Neural cell (in vitro differentiated cells): ENCODE results near the gene RASA1. TPM values are rescaled to one million over a fixed set of nuclear protein-coding genes. Genes with fewer than 3 reads are reported as not detected.

Source experiments
- H2AFZ ChIP-seq: fragments of 200-600, 300-800 bp; sonication (generic), shearing (Covaris generic); 2 replicates; pipeline ENCODE4 v1.6.0; 2014; ENCODE audit warnings: low read depth, mild to moderate bottlenecking, antibody characterized with exemption, low read length, moderate library complexity
- H3F3A ChIP-seq: fragments of 200-600 bp; shearing (Covaris generic); 2 replicates; pipeline ENCODE4 v1.6.1; 2016; ENCODE audit warnings: mild to moderate bottlenecking, moderate library complexity, mixed read lengths, antibody characterized with exemption, low read length; ENCODE audit not compliant: insufficient read depth, poor library complexity, severe bottlenecking
- H3K27ac ChIP-seq: fragments of 200-600, 300-800 bp; sonication (generic), shearing (Covaris generic); 2 replicates; pipeline ENCODE4 v1.5.1; 2014; ENCODE audit warnings: mild to moderate bottlenecking, low read length, moderate library complexity
- H3K27me3 ChIP-seq: fragments of 300-800, 200-600 bp; sonication (generic), shearing (Covaris generic); 2 replicates; pipeline ENCODE4 v1.6.0; 2014; ENCODE audit warnings: mild to moderate bottlenecking, low read depth, low read length, moderate library complexity; ENCODE audit not compliant: insufficient read depth
- H3K36me3 ChIP-seq: fragments of 300-800, 200-600 bp; sonication (generic), shearing (Covaris generic); 2 replicates; pipeline ENCODE4 v1.5.1; 2014; ENCODE audit warnings: mild to moderate bottlenecking, antibody characterized with exemption, low read length, moderate library complexity; ENCODE audit not compliant: insufficient read depth
- H3K4me2 ChIP-seq: fragments of 300-800, 200-600 bp; sonication (generic), shearing (Covaris generic); 2 replicates; pipeline ENCODE4 v1.6.0; 2014; ENCODE audit warnings: mild to moderate bottlenecking, low read length
- H3K4me3 ChIP-seq: fragments of 300-800, 200-600 bp; sonication (generic), shearing (Covaris generic); 2 replicates; pipeline ENCODE4 v1.5.1; 2014; ENCODE audit warnings: mild to moderate bottlenecking, low read length, moderate library complexity
- H3K79me2 ChIP-seq: fragments of 200-600 bp; shearing (Covaris generic); replicated peaks from 2 replicates; pipeline ENCODE4 v1.6.0; 2014; ENCODE audit warnings: mild to moderate bottlenecking, low read length, moderate library complexity; ENCODE audit not compliant: insufficient read depth
- H3K9ac ChIP-seq: fragments of 300-800, 200-600 bp; sonication (generic), shearing (Covaris generic); 2 replicates; pipeline ENCODE4 v1.6.1; 2016; ENCODE audit warnings: mild to moderate bottlenecking, low read length, mixed read lengths
- H3K9me2 ChIP-seq: fragments of 200-600 bp; shearing (Covaris generic); 2 replicates; pipeline ENCODE4 v1.6.1; 2016; ENCODE audit warnings: mild to moderate bottlenecking, low read length, mixed read lengths; ENCODE audit not compliant: insufficient read depth
- H3K9me3 ChIP-seq: fragments of 200-600, 300-800 bp; sonication (generic), shearing (Covaris generic); 2 replicates; pipeline ENCODE4 v1.6.1; 2016; ENCODE audit warnings: mild to moderate bottlenecking, mixed run types, low read length, moderate library complexity, mixed read lengths
- H4K20me1 ChIP-seq: fragments of 200-600 bp; shearing (Covaris generic); 2 replicates; pipeline ENCODE4 v1.6.1; 2016; ENCODE audit warnings: mild to moderate bottlenecking, mixed run types; ENCODE audit not compliant: insufficient read depth
- CTCF ChIP-seq: fragments of 450-650 bp; IDR thresholded peaks from 2 replicates; pipeline ENCODE4 v1.5.1; 2014; ENCODE audit warnings: antibody characterized with exemption, mild to moderate bottlenecking, moderate library complexity; ENCODE audit not compliant: poor library complexity, severe bottlenecking
- EP300 ChIP-seq: fragments of 450-650 bp; conservative IDR thresholded peaks from 2 replicates; pipeline ENCODE4 v1.6.1; 2014; ENCODE audit warnings: antibody characterized with exemption, mild to moderate bottlenecking, moderate library complexity; ENCODE audit not compliant: poor library complexity, severe bottlenecking
- EZH2 ChIP-seq: fragments of 200-600, 300-800 bp; shearing (Covaris generic), sonication (generic); IDR thresholded peaks from 2 replicates; pipeline ENCODE4 v1.6.1; 2014; ENCODE audit warnings: antibody characterized with exemption, low read length, borderline replicate concordance, mild to moderate bottlenecking; ENCODE audit not compliant: insufficient read depth, poor library complexity, severe bottlenecking
- MXI1 ChIP-seq: fragments of 450-650 bp; conservative IDR thresholded peaks from 2 replicates; pipeline ENCODE4 v1.6.1; 2014; ENCODE audit warnings: antibody characterized with exemption, mild to moderate bottlenecking; ENCODE audit not compliant: poor library complexity, severe bottlenecking
- POLR2AphosphoS5 ChIP-seq: IDR thresholded peaks from 2 replicates; pipeline ENCODE4 v1.6.1; 2012
- RAD21 ChIP-seq: fragments of 450-650 bp; conservative IDR thresholded peaks from 2 replicates; pipeline ENCODE4 v1.6.1; 2014; ENCODE audit warnings: antibody characterized with exemption, mild to moderate bottlenecking, moderate library complexity
- REST ChIP-seq: IDR thresholded peaks from 2 replicates; pipeline ENCODE4 v1.6.1; 2012; ENCODE audit warnings: borderline replicate concordance
- SMC3 ChIP-seq: fragments of 450-650 bp; conservative IDR thresholded peaks from 2 replicates; pipeline ENCODE4 v1.6.1; 2014; ENCODE audit warnings: antibody characterized with exemption, mild to moderate bottlenecking, moderate library complexity; ENCODE audit not compliant: poor library complexity
- TAF1 ChIP-seq: IDR thresholded peaks from 2 replicates; pipeline ENCODE4 v1.6.1; 2012; ENCODE audit warnings: low read depth
- polyA plus RNA-seq: library from polyadenylated mRNA; depleted of rRNA; stranded (reverse); fragments of >200 nt; gene quantifications from 2 replicates; pipeline ENCODE4 v1.2.3, GENCODE V29; 2014

Gene RASA1
- polyA plus RNA-seq, 1 donor from 2014 or later = 72.8 TPM

DNA sequence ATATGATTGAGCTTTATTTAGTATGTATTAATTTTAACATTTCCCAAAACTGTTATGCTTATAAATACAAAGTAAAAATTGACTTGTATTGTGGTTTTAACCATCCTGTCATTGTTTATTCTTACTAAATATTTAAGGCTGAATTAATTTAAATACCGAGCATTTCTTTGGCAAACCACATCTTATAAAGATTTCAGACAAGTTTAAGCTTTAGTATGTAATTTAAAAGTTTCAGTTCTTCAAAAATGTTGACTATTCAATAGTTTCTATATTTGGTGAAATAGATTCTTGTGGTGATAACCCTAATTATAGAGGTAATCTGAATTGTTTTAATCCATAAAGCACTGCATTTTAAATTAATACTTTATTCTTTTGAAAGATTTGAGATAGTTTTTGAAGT, 79.6 kb downstream of the RASA1 start:
- Histone ChIP-seq H3F3A (no peaks in the 10 kb centered on the region), H2AFZ (no peak overlapping the region), H3K9me3 (no peaks in the 10 kb centered on the region), H3K27me3 (no peaks in the 10 kb centered on the region), H3K9ac (no peak overlapping the region), H3K4me2 (no peak overlapping the region), H3K9me2 (no peaks in the 10 kb centered on the region), H3K79me2 (no peaks in the 10 kb centered on the region), H3K27ac (no peak overlapping the region), H3K36me3 (no peaks in the 10 kb centered on the region), H4K20me1 (no peaks in the 10 kb centered on the region), H3K4me3 (no peak overlapping the region)
- no peak for TF ChIP-seq POLR2AphosphoS5
- no peak for TF ChIP-seq TAF1
- no peak for TF ChIP-seq EZH2
- TF ChIP-seq RAD21 = no peak
- no peak for TF ChIP-seq EP300
- TF ChIP-seq CTCF = no peak
- no peak for TF ChIP-seq SMC3
- no peak for TF ChIP-seq MXI1
- no peak for TF ChIP-seq REST

DNA sequence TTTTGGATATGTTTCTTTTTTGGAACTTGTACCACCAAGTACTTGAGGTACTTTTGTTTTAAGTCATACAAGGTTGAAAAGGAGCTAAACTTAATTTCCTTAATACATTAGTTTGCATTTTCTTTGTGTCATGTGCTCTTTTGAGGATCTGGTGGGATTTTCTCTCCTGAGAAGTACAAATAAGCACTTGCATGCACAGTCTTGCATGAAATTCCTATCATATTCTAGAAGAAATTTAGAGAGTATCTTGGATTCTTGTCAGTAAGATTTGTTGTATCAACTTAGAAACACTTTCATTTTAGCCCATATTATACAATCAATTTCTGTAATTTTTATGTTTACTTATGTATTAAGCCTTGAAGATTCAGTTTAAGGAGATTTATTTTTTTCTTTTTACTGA, 80.2 kb downstream of the RASA1 start:
- Histone ChIP-seq H4K20me1 (no peaks in the 10 kb centered on the region), H3K27ac (no peak overlapping the region), H3K9me3 (no peaks in the 10 kb centered on the region), H3K4me3 (no peak overlapping the region), H3K79me2 (no peaks in the 10 kb centered on the region), H3K9ac (no peak overlapping the region), H2AFZ (no peak overlapping the region), H3K27me3 (no peaks in the 10 kb centered on the region), H3K36me3 (no peaks in the 10 kb centered on the region), H3K4me2 (no peak overlapping the region), H3K9me2 (no peaks in the 10 kb centered on the region), H3F3A (no peaks in the 10 kb centered on the region)
- TF ChIP-seq REST (no peak), POLR2AphosphoS5 (no peak), RAD21 (no peak), TAF1 (no peak), CTCF (no peak), MXI1 (no peak), SMC3 (no peak), EP300 (no peak), EZH2 (no peak)
